Lower lobe of right lung (tissue), 2 donors: ENCODE results near the gene SSTR1. TPM values are rescaled to one million over a fixed set of nuclear protein-coding genes. Genes with fewer than 3 reads are reported as not detected.

ENCODE experiments used
- ATAC-seq, 2 donors: fragments of 200-7000 bp; cut with Tn5 transposase; one replicate each; pipeline ENCODE4 v1.9.1; 2020 to 2022; ENCODE audit warnings: mild to moderate bottlenecking in 2 of 2, moderate library complexity in 2 of 2
- DNase-seq: peaks from one replicate; pipeline ENCODE4 v3.0.0-alpha.2; 2020
- H3K27ac ChIP-seq: fragments of 200-600 bp; one replicate; pipeline ENCODE4 v1.8.0; 2022
- H3K27me3 ChIP-seq: fragments of 200-600 bp; one replicate; pipeline ENCODE4 v1.8.0; 2022; ENCODE audit warnings: low read depth
- H3K36me3 ChIP-seq: fragments of 200-600 bp; one replicate; pipeline ENCODE4 v1.8.0; 2022; ENCODE audit warnings: mild to moderate bottlenecking
- H3K4me1 ChIP-seq: fragments of 200-600 bp; one replicate; pipeline ENCODE4 v1.8.0; 2022
- H3K4me3 ChIP-seq: fragments of 200-600 bp; one replicate; pipeline ENCODE4 v1.8.0; 2022; ENCODE audit warnings: mild to moderate bottlenecking
- H3K9me3 ChIP-seq: fragments of 200-600 bp; one replicate; pipeline ENCODE4 v1.8.0; 2022
- CTCF ChIP-seq: fragments of 200-600 bp; IDR thresholded peaks from one replicate; pipeline ENCODE4 v1.8.0; 2022; ENCODE audit warnings: antibody characterized with exemption, mild to moderate bottlenecking
- intact Hi-C: fragments of 100-400 bp; cut with DNase I; formaldehyde crosslinking; loops from one replicate; pipeline ENCODE4 v1.11.0; 2022
- total RNA-seq: library from RNA; stranded (reverse); fragmentation: NEBNext Ultra II Directional; extraction: Animal tissue kit (Norgen Biotek cat#: 25700); gene quantifications from one replicate; pipeline ENCODE4 v1.2.1, GENCODE V29; 2021
- donor health status: DM: no; HTN: yes; CAD: no; lungs with severe emphysema.

Gene SSTR1
- total RNA-seq, 1 donor from 2014 or later = 8.7 TPM

GRCh38 chr14:38175658-38176057 lies 32.0 kb upstream of the SSTR1 start:
- intact Hi-C loops = no loop called here
- Histone ChIP-seq H3K27ac (no peak overlapping the region), H3K27me3 (no peaks in the 10 kb centered on the region), H3K36me3 (no peaks in the 10 kb centered on the region), H3K9me3 (no peaks in the 10 kb centered on the region), H3K4me1 (peaks cover 4% of the 10 kb centered on the region), H3K4me3 (no peak overlapping the region)
- ATAC-seq (no peak), DNase-seq (no peak)
- TF ChIP-seq CTCF = no peak

GRCh38 chr14:38176379-38176778 lies 31.3 kb upstream of the SSTR1 start:
- H3K9me3 ChIP-seq = no peaks in the 10 kb centered on the region
- H3K27me3 ChIP-seq = no peaks in the 10 kb centered on the region
- ATAC-seq = no peak
- no peak overlapping the region for H3K27ac ChIP-seq
- intact Hi-C loops = no loop called here
- H3K4me1 ChIP-seq = no peaks in the 10 kb centered on the region
- no peak for TF ChIP-seq CTCF
- DNase-seq = no peak
- H3K36me3 ChIP-seq = no peaks in the 10 kb centered on the region
- H3K4me3 ChIP-seq = no peak overlapping the region

- Histone ChIP-seq H3K36me3 (no peaks in the 10 kb centered on the region), H3K27ac (no peak overlapping the region), H3K27me3 (no peaks in the 10 kb centered on the region), H3K4me1 (no peaks in the 10 kb centered on the region), H3K4me3 (no peak overlapping the region), H3K9me3 (no peaks in the 10 kb centered on the region)
- ATAC-seq (no peak), DNase-seq (no peak)
- intact Hi-C loops = no loop called here
- no peak for TF ChIP-seq CTCF
Measured at GRCh38 chr14:38184132-38184531, 23.6 kb upstream of the SSTR1 start.

- Histone ChIP-seq H3K4me1 (no peaks in the 10 kb centered on the region), H3K4me3 (no peak overlapping the region), H3K36me3 (no peaks in the 10 kb centered on the region), H3K27ac (no peak overlapping the region), H3K27me3 (no peaks in the 10 kb centered on the region), H3K9me3 (no peaks in the 10 kb centered on the region)
- intact Hi-C loops = no loop called here
- DNase-seq (no peak), ATAC-seq (no peak)
- TF ChIP-seq CTCF = no peak
Measured at GRCh38 chr14:38185671-38186070, 22.0 kb upstream of the SSTR1 start.

- no peak for DNase-seq
- H3K27me3 ChIP-seq = no peaks in the 10 kb centered on the region
- no peak for TF ChIP-seq CTCF
- no peak for ATAC-seq
- H3K4me3 ChIP-seq = no peak overlapping the region
- H3K27ac ChIP-seq = no peak overlapping the region
- no peaks in the 10 kb centered on the region for H3K9me3 ChIP-seq
- H3K4me1 ChIP-seq = no peaks in the 10 kb centered on the region
- H3K36me3 ChIP-seq = no peaks in the 10 kb centered on the region
- intact Hi-C loops = no loop called here
Measured at GRCh38 chr14:38186216-38186615, 21.5 kb upstream of the SSTR1 start.

GRCh38 chr14:38187528-38187927 lies 20.2 kb upstream of the SSTR1 start:
- no peak overlapping the region for H3K27ac ChIP-seq
- intact Hi-C loops = no loop called here
- no peak overlapping the region for H3K4me3 ChIP-seq
- H3K27me3 ChIP-seq = no peaks in the 10 kb centered on the region
- no peaks in the 10 kb centered on the region for H3K9me3 ChIP-seq
- H3K4me1 ChIP-seq = no peaks in the 10 kb centered on the region
- no peaks in the 10 kb centered on the region for H3K36me3 ChIP-seq
- DNase-seq (no peak), ATAC-seq (no peak)
- TF ChIP-seq CTCF = no peak
